SK-N-MC (cell line): ENCODE results near the gene RNF168.

Experiments used
- FOXP2 ChIP-seq: optimal IDR thresholded peaks from 2 replicates; pipeline ENCODE3; 2011; ENCODE audit warnings: mild to moderate bottlenecking, moderate library complexity; ENCODE audit not compliant: insufficient read depth; ENCODE audit errors: extremely low read length, control extremely low read depth
- POLR2AphosphoS5 ChIP-seq: IDR thresholded peaks from 2 replicates; pipeline ENCODE4 v1.6.1; 2012; ENCODE audit warnings: mild to moderate bottlenecking, low read depth, low read length, borderline replicate concordance

DNA sequence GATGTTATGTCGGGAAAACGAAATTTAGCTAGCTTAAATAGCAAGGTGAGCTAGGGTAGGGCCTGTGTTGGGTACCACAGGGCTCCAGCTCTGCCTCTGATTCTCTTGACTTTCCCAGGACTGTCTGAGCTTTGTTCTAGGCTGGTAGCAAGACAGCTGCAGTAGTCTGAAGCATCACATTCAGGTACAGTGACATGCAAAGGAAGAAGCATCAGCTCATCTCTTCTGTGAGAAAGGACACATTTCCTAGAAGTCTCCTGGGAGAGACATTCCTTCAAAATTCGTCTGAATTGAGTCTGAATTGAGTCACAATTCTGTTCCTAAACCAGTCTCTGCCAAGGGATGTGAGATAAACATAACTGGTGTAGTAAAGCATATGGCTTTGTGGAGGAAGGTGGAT lies 62.9 kb downstream of the RNF168 start:
- no peak for TF ChIP-seq POLR2AphosphoS5
- no peak for TF ChIP-seq FOXP2
